HEK293 (cell line): ENCODE data around the gene STIP1.

Experiments used
- CTCF ChIP-seq: fragments of 450-650 bp; formaldehyde crosslinking; IDR thresholded peaks from 2 replicates; pipeline ENCODE4 v1.5.1; 2016; ENCODE audit warnings: missing biosample characterization, missing genetic modification characterization
- KLF1 ChIP-seq: fragments of 450-650 bp; formaldehyde crosslinking; IDR thresholded peaks from 2 replicates; pipeline ENCODE4 v1.5.1; 2016; ENCODE audit warnings: missing biosample characterization, missing genetic modification characterization
- MYNN ChIP-seq: fragments of 450-650 bp; formaldehyde crosslinking; IDR thresholded peaks from 2 replicates; pipeline ENCODE4 v1.5.1; 2016; ENCODE audit warnings: missing biosample characterization, missing genetic modification characterization, borderline replicate concordance
- ZNF621 ChIP-seq: fragments of 450-650 bp; formaldehyde crosslinking; IDR thresholded peaks from 2 replicates; pipeline ENCODE4 v1.5.1; 2017; ENCODE audit warnings: missing biosample characterization, missing genetic modification characterization
- ZNF785 ChIP-seq: fragments of 450-650 bp; formaldehyde crosslinking; IDR thresholded peaks from 2 replicates; pipeline ENCODE4 v1.5.1; 2016; ENCODE audit warnings: missing biosample characterization, missing genetic modification characterization
- ZSCAN5A ChIP-seq: fragments of 450-650 bp; formaldehyde crosslinking; IDR thresholded peaks from 2 replicates; pipeline ENCODE4 v1.5.1; 2016; ENCODE audit warnings: missing biosample characterization, missing genetic modification characterization
- TF ChIP-seq, protein P1 (sequence below): fragments of 450-650 bp; formaldehyde crosslinking; IDR thresholded peaks from 2 replicates; pipeline ENCODE4 v1.5.1; 2016; ENCODE audit warnings: missing biosample characterization, missing genetic modification characterization

DNA sequence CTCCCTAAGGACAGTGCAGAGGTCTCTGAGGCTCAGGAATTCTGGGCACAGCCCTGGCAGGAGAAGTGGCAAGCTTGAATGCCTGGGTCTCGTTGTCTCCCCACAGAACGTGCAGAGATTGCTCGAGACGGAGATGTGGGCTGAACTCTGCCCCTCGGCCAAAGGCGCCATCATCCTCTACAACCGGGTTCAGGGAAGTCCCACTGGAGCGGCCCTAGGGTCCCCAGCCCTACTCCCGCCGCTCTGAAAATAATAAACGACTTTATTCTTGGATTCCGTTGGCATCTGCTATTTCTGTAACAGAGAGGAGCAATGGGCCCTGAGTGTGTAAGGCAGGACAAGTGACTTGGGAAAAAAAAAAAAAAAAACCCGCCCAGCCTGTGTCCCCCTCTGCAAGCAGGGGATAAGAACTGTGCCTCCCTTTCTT is 43.8 kb downstream of the STIP1 start:
- TF ChIP-seq CTCF (no peak), KLF1 (tag by site-specific recombination) (no peak), ZSCAN5A (tag by site-specific recombination) (no peak), ZNF785 (no peak), MYNN (no peak), ZNF621 (no peak)
- TF ChIP-seq, protein P1, sequence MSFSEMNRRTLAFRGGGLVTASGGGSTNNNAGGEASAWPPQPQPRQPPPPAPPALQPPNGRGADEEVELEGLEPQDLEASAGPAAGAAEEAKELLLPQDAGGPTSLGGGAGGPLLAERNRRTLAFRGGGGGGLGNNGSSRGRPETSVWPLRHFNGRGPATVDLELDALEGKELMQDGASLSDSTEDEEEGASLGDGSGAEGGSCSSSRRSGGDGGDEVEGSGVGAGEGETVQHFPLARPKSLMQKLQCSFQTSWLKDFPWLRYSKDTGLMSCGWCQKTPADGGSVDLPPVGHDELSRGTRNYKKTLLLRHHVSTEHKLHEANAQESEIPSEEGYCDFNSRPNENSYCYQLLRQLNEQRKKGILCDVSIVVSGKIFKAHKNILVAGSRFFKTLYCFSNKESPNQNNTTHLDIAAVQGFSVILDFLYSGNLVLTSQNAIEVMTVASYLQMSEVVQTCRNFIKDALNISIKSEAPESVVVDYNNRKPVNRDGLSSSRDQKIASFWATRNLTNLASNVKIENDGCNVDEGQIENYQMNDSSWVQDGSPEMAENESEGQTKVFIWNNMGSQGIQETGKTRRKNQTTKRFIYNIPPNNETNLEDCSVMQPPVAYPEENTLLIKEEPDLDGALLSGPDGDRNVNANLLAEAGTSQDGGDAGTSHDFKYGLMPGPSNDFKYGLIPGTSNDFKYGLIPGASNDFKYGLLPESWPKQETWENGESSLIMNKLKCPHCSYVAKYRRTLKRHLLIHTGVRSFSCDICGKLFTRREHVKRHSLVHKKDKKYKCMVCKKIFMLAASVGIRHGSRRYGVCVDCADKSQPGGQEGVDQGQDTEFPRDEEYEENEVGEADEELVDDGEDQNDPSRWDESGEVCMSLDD (tag by site-specific recombination), result no peak
